GM19239 (cell line): ENCODE data around the gene EXD1.
"Not testable (repeated sequence)": the region's sequence is repeated elsewhere in the genome, so short reads cannot be mapped to it uniquely, and the experiment has no call there.

ENCODE experiments used
- DNase-seq: peaks from one replicate; pipeline ENCODE4 v3.0.0; 2011; ENCODE audit warnings: low spot score; ENCODE audit not compliant: insufficient read length
- FAIRE-seq: peaks from 2 replicates; lab custom pipeline; 2011; peaks lifted over from hg19 to GRCh38; lab: Jason Lieb, UNC

Gene EXD1

DNA sequence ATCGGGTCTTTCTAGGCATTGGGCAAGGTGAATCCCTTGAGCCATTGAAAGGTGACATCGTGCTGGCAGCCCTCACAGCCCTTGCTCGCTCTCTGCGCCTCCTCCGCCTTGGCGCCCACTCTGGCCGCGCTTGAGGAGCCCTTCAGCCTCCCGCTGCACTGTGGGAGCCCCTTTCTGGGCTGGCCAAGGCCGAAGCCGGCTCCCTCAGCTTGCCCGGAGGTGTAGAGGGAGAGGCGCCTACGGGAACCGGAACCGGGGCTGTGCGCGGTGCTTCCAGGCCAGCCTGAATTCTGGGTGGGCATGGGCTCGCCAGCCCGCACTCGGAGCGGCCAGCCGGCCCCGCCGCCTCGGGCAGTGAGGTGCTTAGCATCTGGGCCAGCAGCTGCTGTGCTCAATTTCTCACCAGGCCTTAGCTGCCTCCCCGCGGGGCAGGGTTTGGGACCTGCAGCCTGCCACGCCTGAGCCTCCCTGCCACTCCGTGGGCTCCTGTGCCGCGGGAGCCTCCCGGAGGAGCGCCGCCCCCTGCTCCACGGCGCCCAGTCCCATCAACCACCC lies 79.0 kb downstream of the EXD1 start:
- FAIRE-seq (no peak), DNase-seq (no peak)

- FAIRE-seq (no peak), DNase-seq (no peak)
Measured at GRCh38 chr15:41150279-41150678, 80.3 kb downstream of the EXD1 start.

- DNase-seq (no peak), FAIRE-seq (no peak)
Measured at GRCh38 chr15:41148065-41148464, 82.5 kb downstream of the EXD1 start.

GRCh38 chr15:41139619-41140018 lies 90.9 kb downstream of the EXD1 start:
- FAIRE-seq (no peak), DNase-seq (no peak)

GRCh38 chr15:41139112-41139511 lies 91.4 kb downstream of the EXD1 start:
- DNase-seq, FAIRE-seq: not testable (repeated sequence)

DNA sequence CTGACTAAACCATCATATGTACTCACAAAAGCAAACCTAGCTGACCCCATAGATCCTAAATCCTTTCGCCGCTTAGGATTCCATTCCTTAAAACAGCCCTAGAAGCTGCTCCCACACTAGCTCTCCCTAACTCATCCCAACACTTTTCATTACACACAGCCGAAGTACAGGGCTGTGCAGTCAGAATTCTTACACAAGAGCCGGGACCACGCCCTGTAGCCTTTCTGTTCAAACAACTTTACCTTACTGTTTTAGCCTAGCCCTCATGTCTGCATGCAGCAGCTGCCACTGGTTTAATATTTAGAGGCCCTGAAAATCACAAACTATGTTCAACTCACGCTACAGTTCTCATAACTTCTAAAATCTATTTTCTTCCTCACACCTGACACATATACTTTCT lies 95.0 kb downstream of the EXD1 start:
- FAIRE-seq, DNase-seq: not testable (repeated sequence)

GRCh38 chr15:41133454-41133853 lies 97.1 kb downstream of the EXD1 start:
- no peak for DNase-seq
- FAIRE-seq, result no peak
